A549 (cell line): ENCODE data around the gene STAU1. TPM values are rescaled to one million over a fixed set of nuclear protein-coding genes. Genes with fewer than 3 reads are reported as not detected.
A peak's percentile ranks its signal among the peaks of the same experiment; 100 is the strongest.

Source experiments
- ATAC-seq, 2 experiments: fragments of 200-7000 bp in 1 of 2; fragments of >200 bp in 1 of 2; cut with Nextera tagmentation in 1 of 2; cut with Tn5 transposase in 1 of 2; 3 replicates each; pipeline versions ENCODE4 v1.8.0 to v1.9.1; 2018 to 2020; ENCODE audit warnings: mild to moderate bottlenecking in 1 of 2, moderate library complexity in 1 of 2
- CTCF ChIA-PET: fragments of 300-600 bp; sonication (Branson Sonifier 250); formaldehyde crosslinking; extraction: SDS; loops from one replicate; lab custom pipeline; 2021; ENCODE audit warnings: antibody characterized with exemption, inconsistent platforms; lab: Yijun Ruan, JAX
- POLR2A ChIA-PET: fragments of 350-600 bp; formaldehyde crosslinking; extraction: SDS; loops from one replicate; lab custom pipeline; 2021; ENCODE audit warnings: antibody characterized with exemption, inconsistent platforms; lab: Yijun Ruan, JAX
- DNase-seq, 2 experiments: peaks; one replicate each; pipeline versions ENCODE4 v3.0.0 to v3.0.0-alpha.2; 2011 to 2016; ENCODE audit warnings: low read depth in 1 of 2, low spot score in 1 of 2
- FAIRE-seq: peaks from 2 replicates; lab custom pipeline; 2011; peaks lifted over from hg19 to GRCh38; lab: Jason Lieb, UNC
- H3K27ac ChIP-seq, 2 experiments: fragments of >200 bp; sonication (Bioruptor Twin); formaldehyde crosslinking; 3 replicates each; pipeline ENCODE4 v1.5.1; 2016 to 2017
- H3K4me1 ChIP-seq: fragments of >200 bp; sonication (Bioruptor Twin); formaldehyde crosslinking; 3 replicates; pipeline ENCODE4 v1.6.1; 2016
- H3K4me2 ChIP-seq: fragments of >200 bp; sonication (Bioruptor Twin); formaldehyde crosslinking; 3 replicates; pipeline ENCODE4 v1.6.1; 2016
- H3K4me3 ChIP-seq: fragments of >200 bp; sonication (Bioruptor Twin); formaldehyde crosslinking; 3 replicates; pipeline ENCODE4 v1.5.1; 2016
- H3K9me3 ChIP-seq: fragments of >200 bp; sonication (Bioruptor Twin); formaldehyde crosslinking; 3 replicates; pipeline ENCODE4 v1.6.1; 2016
- BCL3 ChIP-seq: fragments of >200 bp; sonication (Bioruptor Twin); formaldehyde crosslinking; IDR thresholded peaks from 3 replicates; pipeline ENCODE4 v1.6.1; 2016
- CBX8 ChIP-seq: fragments of 200-600 bp; sonication (generic); IDR thresholded peaks from 2 replicates; pipeline ENCODE4 v1.6.1; 2016
- EHF ChIP-seq: fragments of 250-450 bp; sonication (Bioruptor Pico); IDR thresholded peaks from 2 replicates; pipeline ENCODE4 v1.5.0; 2020; ENCODE audit warnings: mild to moderate bottlenecking
- EHMT2 ChIP-seq: fragments of 200-600 bp; sonication (generic); IDR thresholded peaks from 2 replicates; pipeline ENCODE4 v1.6.1; 2016; ENCODE audit warnings: antibody characterized with exemption, low read depth, mild to moderate bottlenecking, moderate library complexity
- FOXS1 ChIP-seq: fragments of 250-450 bp; sonication (Bioruptor Pico); IDR thresholded peaks from 2 replicates; pipeline ENCODE4 v1.5.0; 2020; ENCODE audit warnings: mild to moderate bottlenecking, moderate library complexity
- HEYL ChIP-seq: fragments of 250-450 bp; sonication (Bioruptor Pico); IDR thresholded peaks from 2 replicates; pipeline ENCODE4 v1.8.0; 2021; ENCODE audit warnings: mild to moderate bottlenecking, moderate library complexity
- HMGXB4 ChIP-seq: fragments of 250-450 bp; sonication (Bioruptor Pico); IDR thresholded peaks from 2 replicates; pipeline ENCODE4 v1.5.0; 2021; ENCODE audit warnings: mild to moderate bottlenecking, moderate library complexity, borderline replicate concordance
- HOXB13 ChIP-seq: fragments of 250-450 bp; sonication (Bioruptor Pico); IDR thresholded peaks from 2 replicates; pipeline ENCODE4 v1.5.0; 2020; ENCODE audit warnings: low read depth, mild to moderate bottlenecking, moderate library complexity
- JUN ChIP-seq, 2 experiments: fragments of >200 bp; sonication (Bioruptor Twin); formaldehyde crosslinking; IDR thresholded peaks; 2 replicates in 1 of 2; 3 replicates in 1 of 2; pipeline ENCODE4 v1.6.1; 2016 to 2017
- MAFK ChIP-seq: fragments of 450-650 bp; IDR thresholded peaks from 2 replicates; pipeline ENCODE4 v1.6.1; 2014; ENCODE audit not compliant: partially characterized antibody
- NFE2L2 ChIP-seq: fragments of 150-350 bp; conservative IDR thresholded peaks from 2 replicates; pipeline ENCODE4 v1.6.1; 2014; ENCODE audit warnings: low read length
- NR3C1 ChIP-seq: fragments of >200 bp; sonication (Bioruptor Twin); formaldehyde crosslinking; IDR thresholded peaks from 3 replicates; pipeline ENCODE4 v1.6.1; 2017
- POLR2AphosphoS2 ChIP-seq: conservative IDR thresholded peaks from 2 replicates; pipeline ENCODE4 v1.6.1; 2012; ENCODE audit warnings: low read length, improper control_type of control experiment, inconsistent platforms
- RCOR1 ChIP-seq: fragments of 150-350 bp; IDR thresholded peaks from 2 replicates; pipeline ENCODE4 v1.6.1; 2014; ENCODE audit warnings: antibody characterized with exemption, low read length, low read depth
- SMC3 ChIP-seq: fragments of >200 bp; sonication (Bioruptor Twin); formaldehyde crosslinking; IDR thresholded peaks from 3 replicates; pipeline ENCODE4 v1.6.1; 2018; ENCODE audit warnings: inconsistent platforms
- TFCP2L1 ChIP-seq: fragments of 250-450 bp; sonication (Bioruptor Pico); IDR thresholded peaks from 2 replicates; pipeline ENCODE4 v1.5.0; 2021; ENCODE audit warnings: mild to moderate bottlenecking
- ZC3H11A ChIP-seq: fragments of 450-650 bp; IDR thresholded peaks from 2 replicates; pipeline ENCODE4 v1.6.1; 2014; ENCODE audit warnings: antibody characterized with exemption, mild to moderate bottlenecking
- ZFP36 ChIP-seq: fragments of 450-650 bp; IDR thresholded peaks from 2 replicates; pipeline ENCODE4 v1.6.1; 2014; ENCODE audit warnings: borderline replicate concordance; ENCODE audit not compliant: partially characterized antibody
- ZNF302 ChIP-seq: fragments of 250-450 bp; sonication (Bioruptor Pico); IDR thresholded peaks from 2 replicates; pipeline ENCODE4 v1.9.0; 2021; ENCODE audit warnings: inconsistent platforms, mild to moderate bottlenecking, moderate library complexity
- WGBS: methylation state at CpG from one replicate; pipeline ENCODE4 v1.1.6; 2017; ENCODE audit errors: missing lambda C conversion rate; 5-methylcytosine and 5-hydroxymethylcytosine counted together
- polyA plus RNA-seq, 4 experiments: library from polyadenylated mRNA; depleted of rRNA in 3 of 4; stranded (reverse); fragments of >200 nt; fragmentation: RNase III in 1 of 4; extraction: RNeasy Plus Mini Kit Qiagen cat#74134 plus additional on column Dnase treatment in 1 of 4; gene quantifications; 2 replicates in 3 of 4; 3 replicates in 1 of 4; pipeline ENCODE4 v1.2.3, GENCODE V29; 2011 to 2017
- TF ChIP-seq, protein P1 (sequence below): IDR thresholded peaks from 2 replicates; pipeline ENCODE4 v1.6.1; 2012

The STAU1 gene
- polyA plus RNA-seq, 2 of the 4 experiments (the other 2 are of a cell fraction): 64.0 to 74.7 TPM

DNA sequence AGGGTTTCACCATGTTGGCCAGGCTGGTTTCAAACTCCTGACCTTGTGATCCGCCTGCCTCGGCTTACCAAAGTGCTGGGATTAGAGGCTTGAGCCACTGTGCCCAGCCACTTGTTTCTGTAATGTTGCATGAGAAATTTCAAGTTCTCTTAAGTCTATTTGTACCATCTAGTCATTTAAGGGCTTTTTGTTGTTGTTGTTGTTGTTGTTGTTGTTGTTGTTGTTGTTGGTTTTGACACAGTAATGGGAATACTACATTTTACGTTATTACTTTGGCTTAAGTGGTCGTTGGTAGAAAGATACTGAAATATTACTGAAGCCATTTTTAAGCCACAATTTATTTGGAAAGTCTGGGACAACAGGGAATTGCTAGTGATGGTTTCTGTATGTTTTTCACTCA, 90.0 kb downstream of the STAU1 start (continued):
- TF ChIP-seq, protein P1, sequence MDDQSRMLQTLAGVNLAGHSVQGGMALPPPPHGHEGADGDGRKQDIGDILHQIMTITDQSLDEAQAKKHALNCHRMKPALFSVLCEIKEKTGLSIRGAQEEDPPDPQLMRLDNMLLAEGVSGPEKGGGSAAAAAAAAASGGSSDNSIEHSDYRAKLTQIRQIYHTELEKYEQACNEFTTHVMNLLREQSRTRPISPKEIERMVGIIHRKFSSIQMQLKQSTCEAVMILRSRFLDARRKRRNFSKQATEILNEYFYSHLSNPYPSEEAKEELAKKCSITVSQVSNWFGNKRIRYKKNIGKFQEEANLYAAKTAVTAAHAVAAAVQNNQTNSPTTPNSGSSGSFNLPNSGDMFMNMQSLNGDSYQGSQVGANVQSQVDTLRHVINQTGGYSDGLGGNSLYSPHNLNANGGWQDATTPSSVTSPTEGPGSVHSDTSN: no peak
- TF ChIP-seq ZC3H11A: no peak
- no peak for TF ChIP-seq CBX8
- no peak for TF ChIP-seq POLR2AphosphoS2

GRCh38 chr20:49097159-49097558, 91.0 kb downstream of the STAU1 start:
- WGBS: 91% methylated on average over 7 of the region's 7 CpGs
- Histone ChIP-seq H3K9me3 (no peaks in the 10 kb centered on the region), H3K4me2 (no peak overlapping the region), H3K4me3 (no peak overlapping the region), H3K4me1 (no peaks in the 10 kb centered on the region), H3K27ac (no peak overlapping the region)
- ATAC-seq: peak in 1 of 2 experiments; percentile 31; a peak in 1 of 6 replicates
- ChIA-PET CTCF (interaction anchor here (0.8 to 1.5 kb wide), 2 partner anchors 10 to 120 kb away, joined by 3 to 4 read pairs; no protein-coding TSS in a partner anchor), POLR2A (interaction anchor here (0.6 kb wide), 1 partner anchor 20 kb away, joined by 4 read pairs; no protein-coding TSS in a partner anchor)
- no peak for FAIRE-seq
- no peak for TF ChIP-seq POLR2AphosphoS2
- TF ChIP-seq ZFP36: no peak
- no peak for TF ChIP-seq HEYL (CRISPR knock-in tag)
- no peak for TF ChIP-seq ZNF302 (CRISPR knock-in tag)
- TF ChIP-seq EHMT2: no peak
- TF ChIP-seq NFE2L2: no peak
- DNase-seq: no peak

GRCh38 chr20:49096203-49096730, 91.9 kb downstream of the STAU1 start:
- H3K4me2 ChIP-seq: no peak overlapping the region
- POLR2A ChIA-PET: no interaction called here
- TF ChIP-seq, protein P1: no peak
- no peak for TF ChIP-seq BCL3
- no peak for TF ChIP-seq FOXS1 (CRISPR knock-in tag)
- TF ChIP-seq ZNF302 (CRISPR knock-in tag): no peak
- TF ChIP-seq HMGXB4 (CRISPR knock-in tag): no peak
- no peak for TF ChIP-seq RCOR1
- TF ChIP-seq TFCP2L1 (CRISPR knock-in tag): no peak
- no peak for TF ChIP-seq SMC3
- TF ChIP-seq HOXB13: no peak
- TF ChIP-seq JUN (IDR thresholded peaks at IDR 0.05): no peak
- TF ChIP-seq MAFK: no peak
- TF ChIP-seq NR3C1: no peak
- no peak for TF ChIP-seq NFE2L2
- no peak for TF ChIP-seq EHF (CRISPR knock-in tag)
- H3K4me3 ChIP-seq: no peak overlapping the region
- no peak for DNase-seq
- no peaks in the 10 kb centered on the region for H3K4me1 ChIP-seq
- no peak for ATAC-seq
- FAIRE-seq: no peak
- CTCF ChIA-PET: interaction anchor here (1.3 kb wide), 2 partner anchors 12 to 36 kb away, joined by 3 read pairs; no protein-coding TSS in a partner anchor
- H3K9me3 ChIP-seq: no peaks in the 10 kb centered on the region
- WGBS: 95% methylated on average over 7 of the region's 7 CpGs
- no peak overlapping the region for H3K27ac ChIP-seq
